HG03159 (cell line): ENCODE results near the gene ESAM.

Experiments used
- ATAC-seq: cut with Tn5 transposase; IDR thresholded peaks from one replicate; pipeline ENCODE4 v1.9.1; 2021; ENCODE audit warnings: mild to moderate bottlenecking, moderate library complexity; ENCODE audit not compliant: unreplicated experiment

ESAM gene

DNA sequence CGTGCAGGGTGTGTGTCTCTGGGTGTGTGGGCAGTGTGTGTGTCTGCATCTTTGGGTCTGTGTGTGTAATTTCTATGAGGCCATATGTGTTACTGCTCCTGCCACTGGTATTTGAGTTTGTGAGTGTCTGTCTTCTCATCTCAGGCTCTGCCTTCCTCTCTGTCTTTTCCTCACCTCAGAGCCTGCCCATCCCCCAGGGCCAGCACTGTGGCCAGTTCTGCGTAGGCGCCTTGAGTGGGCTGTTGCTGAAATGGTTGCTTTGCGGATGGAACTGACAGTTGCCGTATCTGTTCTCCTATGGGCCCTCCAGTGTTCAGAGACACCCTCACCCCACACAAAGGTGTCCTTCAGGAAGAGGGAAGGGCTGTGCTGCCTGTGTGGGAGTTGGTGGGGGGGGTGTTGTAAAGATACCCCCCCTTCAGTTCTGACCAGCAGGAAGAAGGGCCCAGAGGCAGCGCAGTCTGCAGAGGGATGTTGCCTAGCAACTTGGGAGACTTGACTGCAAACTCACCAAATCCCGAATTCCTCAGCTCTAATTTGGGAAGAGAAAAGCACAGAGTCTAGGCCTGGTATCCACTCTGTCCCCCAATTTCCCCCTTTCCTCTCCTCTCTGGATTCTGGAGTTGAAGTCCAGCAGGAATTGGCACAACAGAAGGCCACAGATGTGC lies 24.3 kb downstream of the ESAM start:
- ATAC-seq = no peak

DNA sequence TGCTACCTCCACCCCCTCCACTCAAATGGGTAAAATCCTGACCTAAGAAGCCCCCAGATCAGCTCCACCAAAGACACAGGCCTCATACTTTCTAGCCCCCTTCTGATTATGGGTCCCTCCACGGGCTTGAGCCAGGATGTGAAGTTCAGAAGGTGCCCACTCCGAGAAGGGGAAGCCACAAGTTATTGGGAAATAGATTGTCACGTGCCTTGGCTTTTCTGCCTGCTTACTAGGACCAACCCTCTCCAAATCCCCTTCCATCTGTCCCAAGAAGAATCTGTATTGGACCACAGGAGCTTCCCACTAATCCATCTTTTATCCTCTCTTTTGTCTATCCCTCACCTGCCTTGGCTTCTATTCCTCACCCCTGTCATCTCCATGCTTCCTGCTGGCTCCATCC lies 25.4 kb downstream of the ESAM start:
- ATAC-seq = no peak

DNA sequence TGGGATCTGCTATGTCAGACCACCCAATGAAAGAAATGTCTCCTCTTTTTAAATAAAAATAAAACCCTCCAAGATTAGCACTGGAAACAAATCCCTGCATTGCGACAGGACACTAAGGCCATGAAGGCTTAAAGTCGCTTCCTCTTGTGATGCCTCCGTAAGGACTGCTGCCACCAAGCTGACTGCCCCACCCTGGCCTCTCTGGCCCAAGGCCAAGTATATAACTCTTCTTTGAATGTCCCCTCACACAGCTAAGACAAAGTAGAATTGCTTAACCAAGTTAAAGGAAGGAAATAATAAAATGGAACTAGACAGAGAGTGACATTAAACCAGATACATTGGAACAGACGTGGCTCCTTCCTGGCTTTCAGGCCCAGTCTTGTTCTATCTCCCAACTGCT lies 29.9 kb downstream of the ESAM start:
- no peak for ATAC-seq

DNA sequence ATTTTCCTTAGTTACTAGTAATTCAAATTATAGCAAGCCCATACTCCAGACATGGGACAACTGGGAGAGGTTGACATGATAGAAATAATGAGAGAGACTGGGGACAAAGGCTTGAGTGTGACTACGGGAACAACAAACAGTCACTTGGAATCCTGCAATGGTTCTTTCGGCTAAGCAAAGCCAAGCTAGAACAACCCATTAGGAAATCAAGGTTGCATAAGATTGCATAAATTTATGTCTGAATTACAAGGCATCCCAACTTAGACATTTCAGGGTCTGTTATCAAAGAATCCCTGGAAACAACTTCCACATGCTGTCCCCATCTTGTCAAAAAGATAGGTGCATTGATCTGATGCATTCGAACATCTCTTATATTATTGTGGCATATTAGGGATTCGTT lies 32.5 kb downstream of the ESAM start:
- no peak for ATAC-seq

DNA sequence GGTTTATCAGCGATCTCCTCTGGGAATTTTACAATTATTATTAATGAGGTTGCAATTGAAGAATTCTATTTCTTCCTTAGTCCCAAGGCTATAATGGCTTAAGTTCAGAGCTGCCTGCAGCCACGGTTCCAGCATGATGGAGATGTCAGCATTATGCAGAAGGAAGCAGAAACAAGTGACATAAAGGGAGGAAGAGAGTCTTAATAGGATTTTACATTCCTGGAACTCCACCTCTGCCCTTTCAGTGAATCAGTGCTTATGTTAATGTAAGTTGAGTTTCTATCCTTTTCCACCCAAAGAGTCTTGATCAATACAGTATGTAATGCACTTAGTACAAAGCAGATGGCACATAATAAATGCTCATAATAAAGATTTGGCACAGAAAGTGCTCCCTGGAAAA lies 34.0 kb downstream of the ESAM start:
- ATAC-seq = no peak

DNA sequence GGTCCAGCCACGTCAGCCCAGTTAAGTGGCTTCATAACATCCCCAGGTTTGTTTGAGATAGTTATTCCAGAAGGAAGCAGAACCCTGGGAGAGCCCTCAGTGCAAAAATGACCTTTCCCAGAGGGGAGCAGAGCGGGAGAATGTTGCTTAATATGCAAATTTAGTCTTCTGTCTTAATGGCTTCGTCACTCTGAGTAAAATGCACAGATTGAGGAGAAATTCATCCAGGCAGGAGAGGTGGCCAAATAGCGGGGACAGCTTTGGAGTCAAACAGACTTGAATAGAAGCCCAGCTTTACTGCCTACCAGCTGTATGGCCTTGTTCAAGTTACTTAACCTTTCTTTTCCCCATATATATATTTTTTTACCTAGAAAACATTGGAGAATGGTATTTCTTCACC lies 34.6 kb downstream of the ESAM start:
- ATAC-seq = no peak

DNA sequence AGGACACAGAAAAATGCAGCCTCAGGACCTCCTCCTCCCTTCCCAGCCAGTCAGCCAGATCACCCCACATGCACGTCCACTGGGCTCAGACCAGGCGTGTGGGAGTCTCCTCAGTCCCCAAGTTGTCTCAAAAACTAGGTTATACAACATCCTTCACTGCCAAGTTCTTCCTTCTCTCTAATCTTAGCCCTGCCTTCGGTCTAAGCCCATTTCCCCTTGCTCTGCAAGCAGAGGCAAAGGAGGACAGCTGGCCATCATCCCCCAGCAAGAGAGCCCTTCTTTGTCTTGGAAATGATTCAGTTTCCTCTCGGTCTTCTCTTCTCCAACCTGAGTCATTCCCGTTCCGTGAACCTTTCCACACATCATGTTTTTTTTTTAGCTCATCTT lies 36.4 kb downstream of the ESAM start:
- no peak for ATAC-seq

DNA sequence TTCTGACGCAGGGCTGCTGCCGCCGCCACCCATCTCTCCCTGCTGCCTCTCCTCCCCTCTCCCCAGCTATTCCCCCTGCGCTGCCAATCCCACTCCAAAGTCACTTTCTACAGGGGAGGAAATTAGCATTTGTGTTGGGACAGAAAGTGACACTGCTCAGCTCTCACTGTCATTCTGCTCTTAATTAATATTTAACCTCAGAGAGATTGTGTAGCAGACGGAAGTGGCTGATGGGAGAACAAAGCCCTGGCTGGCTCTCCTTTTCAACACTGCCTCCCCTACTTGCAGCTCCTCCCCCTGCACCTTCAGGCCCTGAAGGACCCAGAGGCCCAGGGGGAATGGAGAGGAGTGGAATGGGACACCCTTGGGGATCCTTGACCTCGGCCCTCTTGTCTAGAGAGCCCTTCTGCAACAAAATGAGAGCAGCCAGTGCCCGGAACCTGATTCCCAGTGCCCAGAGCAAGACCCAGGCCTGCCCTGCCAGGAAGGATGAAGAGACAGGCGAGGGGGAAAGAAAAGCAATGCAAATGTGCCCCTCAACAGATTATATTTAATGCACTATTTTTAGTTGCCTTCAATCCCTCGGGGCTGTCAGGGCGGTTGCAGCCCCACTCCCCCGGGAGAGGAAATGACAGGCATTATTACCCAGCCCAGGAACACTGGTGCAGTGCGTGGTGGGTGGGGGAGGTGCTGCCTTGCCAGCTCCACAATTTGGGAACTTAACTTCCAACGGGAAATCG lies 36.9 kb downstream of the ESAM start:
- peak; percentile 98 for ATAC-seq

DNA sequence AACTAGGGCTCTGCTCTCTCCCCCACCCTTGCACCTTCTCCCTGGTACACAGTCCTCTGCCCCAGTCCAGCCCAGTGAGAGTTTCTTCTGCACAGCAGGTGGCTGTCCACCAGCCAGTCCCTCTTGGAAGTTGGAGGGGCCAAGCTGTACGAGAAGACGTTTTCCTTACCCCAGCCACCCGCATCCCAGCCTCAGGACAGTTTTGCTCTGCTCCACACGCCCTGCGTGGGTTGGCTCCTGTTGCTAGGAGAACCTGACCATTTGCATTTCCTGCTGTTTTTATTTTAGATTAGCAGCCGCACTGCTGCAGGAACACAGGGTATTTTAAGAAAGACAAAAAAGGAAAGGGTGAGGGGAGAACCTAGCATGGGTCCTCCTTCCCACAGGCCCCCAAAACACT lies 39.9 kb downstream of the ESAM start:
- no peak for ATAC-seq

DNA sequence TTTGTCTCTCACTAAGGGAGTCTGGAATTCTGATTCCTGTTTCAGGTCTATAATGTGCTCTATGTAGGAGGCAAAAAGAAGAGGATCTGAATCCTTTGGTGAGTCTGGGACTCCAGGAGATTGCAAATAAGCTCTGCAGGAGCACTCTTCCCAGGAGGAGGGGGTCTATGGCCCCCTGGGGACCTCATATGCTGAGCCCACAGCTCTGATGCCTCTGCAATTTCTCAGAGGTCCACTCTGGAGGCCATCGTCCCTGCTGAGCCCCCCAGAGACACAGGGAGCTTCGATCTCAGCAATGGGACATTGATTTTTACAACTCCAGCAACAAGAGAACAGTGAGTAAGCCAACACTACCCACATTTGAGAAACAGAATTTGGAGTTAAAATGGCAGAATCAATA lies 42.6 kb downstream of the ESAM start:
- no peak for ATAC-seq

DNA sequence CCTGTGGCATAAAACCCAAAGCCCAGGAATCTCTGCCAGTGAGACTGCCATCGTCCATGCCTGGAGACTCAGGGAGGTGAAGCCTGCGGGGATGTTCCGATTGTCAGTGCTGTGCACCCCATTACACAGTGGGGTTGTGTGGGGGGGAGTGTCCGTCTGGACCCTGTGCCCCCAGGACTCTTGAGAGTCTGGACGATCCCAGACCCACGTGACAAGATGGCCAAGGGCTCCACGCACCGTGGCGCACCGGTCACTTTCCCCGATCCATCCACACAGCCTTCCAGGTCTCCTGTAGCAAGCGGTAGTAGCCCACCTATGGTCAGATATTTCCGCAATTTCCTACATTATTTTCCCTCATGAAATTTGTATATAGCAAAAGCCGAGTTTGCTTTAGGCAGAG lies 43.3 kb downstream of the ESAM start:
- ATAC-seq = no peak

DNA sequence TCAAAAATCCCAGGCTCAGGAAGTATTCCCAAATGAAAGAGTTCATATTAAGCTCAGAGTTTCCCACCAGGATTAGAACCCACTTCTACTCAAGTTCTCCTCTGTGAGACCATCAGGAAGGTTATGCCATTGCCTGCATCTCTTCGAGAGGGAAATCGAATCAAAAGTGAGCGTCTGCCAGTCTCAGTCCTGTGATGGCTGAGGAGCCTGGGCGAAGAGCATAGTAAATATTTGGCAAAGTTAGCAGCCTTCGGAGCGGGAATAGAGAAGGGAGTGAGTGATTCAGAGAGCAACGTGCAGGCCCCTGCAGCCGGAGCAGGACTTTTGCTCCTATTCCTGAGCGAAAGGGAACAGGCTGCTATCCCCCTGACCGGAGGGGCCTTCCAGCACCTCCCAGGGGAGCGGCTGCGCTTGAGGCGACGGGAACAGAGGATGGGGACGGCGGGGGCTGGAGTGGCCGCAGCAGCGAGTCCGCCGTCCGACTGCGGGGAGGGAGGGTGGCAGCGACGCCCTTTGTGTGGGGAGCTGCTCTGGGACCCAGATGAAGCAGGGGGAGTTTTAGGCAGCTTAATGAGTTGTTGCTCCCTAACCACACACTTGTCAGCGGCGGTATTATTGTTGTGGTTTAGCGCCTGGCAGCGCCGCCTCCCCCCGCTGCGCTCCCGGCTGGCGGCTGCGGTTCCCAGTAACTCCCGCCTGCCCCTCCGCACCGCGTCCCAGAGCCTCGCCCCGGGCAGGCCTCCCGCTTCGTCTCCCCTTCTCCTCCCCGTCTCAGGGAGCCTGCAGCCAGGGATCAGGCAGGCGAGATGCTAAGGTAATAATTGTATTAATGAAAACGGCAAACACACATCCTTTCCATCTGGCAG lies 44.1 kb downstream of the ESAM start:
- ATAC-seq = no peak

DNA sequence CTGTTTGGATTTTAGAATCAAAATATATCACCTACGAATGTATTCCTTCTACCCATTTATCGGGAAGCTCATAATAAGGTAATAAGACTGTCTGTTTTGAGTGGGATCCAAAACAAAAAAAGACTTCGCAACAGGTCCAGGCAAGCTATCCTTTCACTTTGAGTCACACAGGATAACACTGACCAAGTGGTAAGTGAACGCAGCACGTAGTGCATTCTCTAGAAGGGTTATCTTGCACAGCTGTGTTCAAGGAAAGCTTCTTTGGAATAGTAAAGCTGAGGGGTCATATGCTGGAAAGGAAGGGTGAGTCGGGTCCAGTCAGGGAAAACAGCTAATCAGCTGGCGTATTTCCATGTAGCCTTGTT lies 44.7 kb downstream of the ESAM start:
- no peak for ATAC-seq

DNA sequence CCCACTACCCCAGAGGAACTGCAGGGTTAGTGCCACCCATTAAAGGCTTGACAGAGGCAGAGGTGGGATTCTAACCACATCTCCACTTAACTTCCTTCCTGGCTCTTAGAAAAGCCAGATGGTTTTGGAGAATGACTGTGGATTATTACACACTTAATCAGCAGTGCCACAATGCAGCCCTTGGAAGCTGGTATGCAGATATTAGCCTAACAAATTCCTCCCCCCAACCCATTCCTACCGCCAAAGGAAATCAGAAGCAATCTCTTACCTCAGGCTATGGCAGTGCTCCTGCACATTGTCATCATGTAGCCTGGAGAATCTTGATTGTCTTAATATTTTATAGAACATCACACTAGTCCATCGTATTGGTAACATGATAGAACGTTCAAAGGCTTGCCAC lies 45.5 kb downstream of the ESAM start:
- no peak for ATAC-seq

DNA sequence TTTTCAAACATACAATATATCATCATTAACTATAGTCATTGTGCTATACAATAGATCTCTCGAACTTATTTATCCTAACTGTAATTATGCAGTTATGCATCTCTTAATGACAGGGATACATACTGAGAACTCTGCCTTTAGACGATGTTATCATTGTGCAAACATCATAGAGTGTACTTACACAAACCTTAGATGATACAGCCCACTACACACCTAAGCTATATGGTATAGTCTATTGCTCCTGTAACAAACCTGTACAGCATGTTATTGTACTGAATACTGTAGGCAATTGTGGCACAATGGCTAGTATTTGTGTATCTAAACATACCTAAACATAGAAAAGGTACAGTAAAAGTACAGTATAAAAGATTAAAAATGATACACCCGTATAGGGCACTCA lies 49.7 kb downstream of the ESAM start:
- no peak for ATAC-seq

DNA sequence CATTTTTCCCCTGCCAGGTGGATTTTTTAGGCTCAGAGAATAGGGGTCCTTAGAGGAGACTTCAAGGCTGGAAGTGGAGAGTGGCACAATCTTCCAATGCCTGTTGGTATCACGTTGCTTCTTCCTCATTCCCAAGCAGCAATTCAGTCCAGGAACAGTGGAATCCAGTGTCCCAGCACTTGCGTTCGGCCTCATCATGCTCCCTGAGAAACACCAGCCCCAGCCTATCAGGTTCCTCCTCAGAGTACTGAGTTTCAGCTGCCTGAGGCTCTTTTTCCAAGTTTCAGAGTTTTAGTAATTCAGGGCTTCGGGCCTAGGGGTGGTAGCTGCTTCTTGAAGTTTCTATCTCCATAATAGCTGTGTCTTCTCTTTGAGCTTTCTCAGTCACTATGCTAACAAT lies 54.3 kb downstream of the ESAM start:
- no peak for ATAC-seq
